Body of pancreas (tissue), 4 donors: ENCODE measurements around the gene ANTKMT. TPM values are rescaled to one million over a fixed set of nuclear protein-coding genes. Genes with fewer than 3 reads are reported as not detected.
A peak's percentile ranks its signal among the peaks of the same experiment; 100 is the strongest.

Source experiments
- ATAC-seq: fragments of 150-250 bp; one replicate; pipeline ENCODE4 v1.9.1; 2016
- DNase-seq, 4 donors: peaks; one replicate each; pipeline ENCODE4 v3.0.0-alpha.2; 2019
- H3K27ac ChIP-seq, 4 donors: fragments of 200-600 bp; sonication (generic); 1 replicate in 3 of 4; 2 replicates in 1 of 4; pipeline versions ENCODE4 v1.5.1 to v1.6.1; 2016 to 2019; ENCODE audit warnings: mild to moderate bottlenecking in 1 of 4, mixed read lengths in 1 of 4, moderate library complexity in 1 of 4
- H3K27me3 ChIP-seq, 2 donors: fragments of 200-600 bp; sonication (generic); one replicate each; pipeline ENCODE4 v1.6.0; 2016; ENCODE audit warnings: mild to moderate bottlenecking in 1 of 2
- H3K36me3 ChIP-seq, 2 donors: fragments of 200-600 bp; sonication (generic); replicated peaks in 1 of 2; 2 replicates each; pipeline ENCODE4 v1.5.1; 2016; ENCODE audit warnings: low read depth in 2 of 2; ENCODE audit not compliant: insufficient read depth in 1 of 2
- H3K4me1 ChIP-seq: fragments of 200-600 bp; sonication (generic); one replicate; pipeline ENCODE4 v1.6.0; 2016
- H3K4me3 ChIP-seq, 2 donors: fragments of 200-600 bp; sonication (generic); 1 replicate in 1 of 2; 2 replicates in 1 of 2; pipeline ENCODE4 v1.5.1; 2016 to 2019
- H3K9me3 ChIP-seq, 3 donors: fragments of 200-600 bp; sonication (generic); 1 replicate in 2 of 3; 2 replicates in 1 of 3; pipeline ENCODE4 v1.5.1; 2016
- POLR2A ChIP-seq, 3 donors: fragments of 450-650 bp; IDR thresholded peaks; one replicate each; pipeline ENCODE4 v1.6.1; 2016; ENCODE audit warnings: antibody characterized with exemption in 3 of 3, mild to moderate bottlenecking in 2 of 3
- WGBS, 2 donors: methylation state at CpG; one replicate each; pipeline ENCODE4 v1.1.5; 2017; 5-methylcytosine and 5-hydroxymethylcytosine counted together
- intact Hi-C: fragments of 100-400 bp; cut with DNase I; formaldehyde crosslinking; loops from one replicate; pipeline ENCODE4 v1.15.1; 2023
- total RNA-seq, 2 donors: library from RNA; depleted of rRNA; stranded (reverse); fragments of >200 nt; gene quantifications; one replicate each; pipeline ENCODE4 v1.1.0, GENCODE V29; 2016
- TF ChIP-seq, protein P1 (sequence below), 7 experiments: fragments of 450-650 bp in 4 of 7; fragments of 200-600 bp in 3 of 7; sonication (generic) in 3 of 7; IDR thresholded peaks; one replicate each; pipeline ENCODE4 v1.5.1; 2016 to 2019; ENCODE audit warnings: antibody characterized with exemption in 7 of 7

ANTKMT gene
- total RNA-seq, 2 donors from 2014 or later: 71.6 to 189 TPM

DNA sequence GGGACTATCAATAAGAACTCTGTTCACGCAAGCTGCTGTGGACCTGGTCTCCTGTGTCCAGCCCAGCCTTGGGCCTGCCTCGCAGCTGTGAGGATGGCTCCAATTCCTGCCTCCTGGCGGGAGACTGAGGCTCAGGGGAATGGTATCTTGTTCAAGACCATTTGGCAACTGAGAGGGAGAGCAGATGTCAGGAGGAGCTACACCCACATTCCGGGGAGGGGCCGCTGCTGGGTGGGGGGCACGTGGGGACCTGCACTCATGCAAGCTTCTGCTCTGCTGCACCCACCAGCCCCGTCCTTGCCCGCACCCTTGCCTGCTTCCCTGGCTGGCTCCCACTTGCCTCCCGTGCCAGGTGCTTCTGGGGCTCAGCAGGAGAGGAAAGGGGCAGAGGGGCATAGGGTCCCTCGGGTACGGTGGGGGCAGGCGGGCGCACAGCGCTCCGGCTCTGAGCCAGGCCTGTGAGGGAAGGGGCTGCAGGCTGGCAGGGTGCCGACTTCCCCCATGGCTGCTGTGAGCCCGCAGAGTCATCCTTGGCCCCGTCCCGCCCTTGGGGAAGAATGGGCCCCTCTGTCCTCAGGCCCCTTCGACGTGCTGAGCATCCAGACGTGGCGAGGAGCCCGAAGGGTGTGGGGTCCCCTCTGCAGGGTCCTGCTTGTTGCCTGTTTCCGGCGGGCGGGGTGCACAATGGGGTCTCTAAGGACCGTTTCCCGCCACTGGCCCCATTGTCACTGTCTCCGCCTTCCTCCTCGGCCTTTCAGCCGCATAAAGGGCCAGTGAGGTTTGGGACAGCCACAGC, 3.3 kb upstream of the ANTKMT start:
- ATAC-seq (no peak), DNase-seq (no peak)
- H3K4me3 ChIP-seq: no peak overlapping the region
- WGBS, 2 donors: 82 to 88% methylated on average over 18 to 32 of the region's 32 CpGs
- H3K9me3 ChIP-seq: no peaks in the 10 kb centered on the region
- intact Hi-C loops: no loop called here
- H3K36me3 ChIP-seq: no peaks in the 10 kb centered on the region
- peak overlapping the region in 2 of 4 donors; percentile 68 to 73 for H3K27ac ChIP-seq
- H3K4me1 ChIP-seq: peaks cover 72% of the 10 kb centered on the region
- H3K27me3 ChIP-seq: no peaks in the 10 kb centered on the region
- TF ChIP-seq, protein P1, sequence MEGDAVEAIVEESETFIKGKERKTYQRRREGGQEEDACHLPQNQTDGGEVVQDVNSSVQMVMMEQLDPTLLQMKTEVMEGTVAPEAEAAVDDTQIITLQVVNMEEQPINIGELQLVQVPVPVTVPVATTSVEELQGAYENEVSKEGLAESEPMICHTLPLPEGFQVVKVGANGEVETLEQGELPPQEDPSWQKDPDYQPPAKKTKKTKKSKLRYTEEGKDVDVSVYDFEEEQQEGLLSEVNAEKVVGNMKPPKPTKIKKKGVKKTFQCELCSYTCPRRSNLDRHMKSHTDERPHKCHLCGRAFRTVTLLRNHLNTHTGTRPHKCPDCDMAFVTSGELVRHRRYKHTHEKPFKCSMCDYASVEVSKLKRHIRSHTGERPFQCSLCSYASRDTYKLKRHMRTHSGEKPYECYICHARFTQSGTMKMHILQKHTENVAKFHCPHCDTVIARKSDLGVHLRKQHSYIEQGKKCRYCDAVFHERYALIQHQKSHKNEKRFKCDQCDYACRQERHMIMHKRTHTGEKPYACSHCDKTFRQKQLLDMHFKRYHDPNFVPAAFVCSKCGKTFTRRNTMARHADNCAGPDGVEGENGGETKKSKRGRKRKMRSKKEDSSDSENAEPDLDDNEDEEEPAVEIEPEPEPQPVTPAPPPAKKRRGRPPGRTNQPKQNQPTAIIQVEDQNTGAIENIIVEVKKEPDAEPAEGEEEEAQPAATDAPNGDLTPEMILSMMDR (IDR thresholded peaks at IDR 0.05): no peak
- TF ChIP-seq POLR2A (IDR thresholded peaks at IDR 0.05): no peak

- intact Hi-C loops: no loop called here
- H3K36me3 ChIP-seq: no peaks in the 10 kb centered on the region
- H3K4me1 ChIP-seq: peaks cover 72% of the 10 kb centered on the region
- H3K9me3 ChIP-seq: no peaks in the 10 kb centered on the region
- H3K27ac ChIP-seq: no peak overlapping the region
- ATAC-seq (no peak), DNase-seq (no peak)
- TF ChIP-seq, protein P1 (IDR thresholded peaks at IDR 0.05): no peak
- no peak for TF ChIP-seq POLR2A (IDR thresholded peaks at IDR 0.05)
- H3K4me3 ChIP-seq: no peak overlapping the region
- WGBS, 2 donors: 93 to 100% methylated on average over 1 to 9 of the region's 9 CpGs
- H3K27me3 ChIP-seq: no peaks in the 10 kb centered on the region
Observed at GRCh38 chr16:718389-718788, 2.6 kb upstream of the ANTKMT start.

DNA sequence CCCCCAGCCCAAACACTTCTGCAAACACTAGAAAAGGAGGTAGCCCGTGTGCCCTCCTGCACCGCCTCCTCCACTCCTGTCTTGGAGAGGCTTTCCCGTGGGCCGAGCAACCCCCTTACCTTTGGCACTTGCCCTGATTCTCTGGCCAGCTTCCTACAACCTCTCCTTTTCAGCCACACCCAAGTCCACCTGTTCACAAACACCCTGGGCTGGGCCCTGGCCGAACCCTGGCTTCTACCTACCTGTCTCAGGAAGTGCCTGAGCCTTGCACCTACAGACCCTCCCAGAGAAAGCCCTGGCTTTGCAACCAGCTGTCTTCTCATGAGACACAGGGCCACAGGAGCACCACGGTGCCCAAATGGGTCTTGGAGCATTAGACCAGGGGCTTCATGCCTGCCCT, 2.0 kb upstream of the ANTKMT start:
- Histone ChIP-seq H3K4me1 (peaks cover 72% of the 10 kb centered on the region), H3K27ac (no peak overlapping the region), H3K36me3 (no peaks in the 10 kb centered on the region), H3K9me3 (no peaks in the 10 kb centered on the region), H3K27me3 (no peaks in the 10 kb centered on the region), H3K4me3 (no peak overlapping the region)
- whole genome bisulfite sequencing, 2 donors: 70 to 81% methylated on average over 6 of the region's 6 CpGs
- DNase-seq (no peak), ATAC-seq (no peak)
- intact Hi-C loops: no loop called here
- TF ChIP-seq POLR2A (IDR thresholded peaks at IDR 0.05): no peak
- TF ChIP-seq, protein P1 (IDR thresholded peaks at IDR 0.05): no peak

DNA sequence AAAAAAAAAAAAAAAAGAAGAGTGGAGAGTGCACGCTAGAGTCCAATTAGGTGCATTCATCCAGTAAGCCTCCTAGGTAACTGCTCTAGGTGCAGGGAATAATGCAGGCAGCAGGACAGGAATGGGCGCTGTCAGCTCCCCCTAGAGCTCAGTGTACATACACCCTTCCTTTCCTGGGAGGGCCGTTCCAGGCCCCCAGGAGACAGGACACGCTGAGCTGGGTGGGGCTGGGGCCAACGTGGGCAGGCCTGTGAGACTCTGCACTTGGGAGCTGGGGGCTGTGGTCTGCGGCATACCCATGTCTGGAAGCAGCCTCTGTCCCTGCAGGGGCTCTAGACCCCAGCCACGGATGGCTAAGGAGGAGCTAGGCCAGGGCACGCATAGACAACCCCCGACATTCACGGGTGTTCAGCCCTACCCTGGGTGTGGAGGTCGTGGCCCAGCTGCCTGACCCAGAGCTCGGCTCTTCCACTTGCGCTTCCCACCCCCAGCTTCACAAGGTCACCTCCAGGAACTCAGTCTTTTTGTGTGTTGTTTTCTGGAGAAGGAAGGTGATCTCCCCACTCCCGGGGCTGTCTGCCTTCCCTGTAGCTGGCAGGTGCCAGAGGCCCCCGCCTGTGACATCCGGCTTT, 1.0 kb upstream of the ANTKMT start:
- no peak for TF ChIP-seq POLR2A (IDR thresholded peaks at IDR 0.05)
- TF ChIP-seq, protein P1 (IDR thresholded peaks at IDR 0.05): peak in 1 of 7 experiments; percentile 7
- Histone ChIP-seq H3K27me3 (no peaks in the 10 kb centered on the region), H3K36me3 (no peaks in the 10 kb centered on the region), H3K9me3 (no peaks in the 10 kb centered on the region), H3K27ac (peak overlapping the region; percentile 64 to 89 (median 83)), H3K4me3 (peak overlapping the region; percentile 34 to 53), H3K4me1 (peaks cover 64% of the 10 kb centered on the region)
- ATAC-seq (no peak), DNase-seq (no peak)
- intact Hi-C loops: no loop called here
- 7 to 9% methylated on average over 11 to 16 of the region's 16 CpGs for WGBS, 2 donors
